Duodenal mucosa (tissue), 2 donors: ENCODE results near the gene TPSG1.

Experiments used
- H3K27ac ChIP-seq: one replicate; pipeline ENCODE4 v1.7.0; 2013; ENCODE audit warnings: low read depth, low read length
- H3K27me3 ChIP-seq, 2 donors: one replicate each; pipeline ENCODE4 v1.7.0; 2013; ENCODE audit warnings: low read length in 2 of 2, control low read depth in 1 of 2; ENCODE audit not compliant: insufficient read depth in 2 of 2, control insufficient read depth in 1 of 2
- H3K36me3 ChIP-seq, 2 donors: one replicate each; pipeline ENCODE4 v1.7.0; 2013; ENCODE audit warnings: low read length in 2 of 2, control low read depth in 1 of 2; ENCODE audit not compliant: insufficient read depth in 2 of 2, control insufficient read depth in 1 of 2
- H3K4me1 ChIP-seq, 2 donors: one replicate each; pipeline ENCODE4 v1.7.0; 2013; ENCODE audit warnings: low read length in 2 of 2, control low read depth in 1 of 2; ENCODE audit not compliant: insufficient read depth in 2 of 2, control insufficient read depth in 1 of 2
- H3K4me3 ChIP-seq, 2 donors: one replicate each; pipeline ENCODE4 v1.7.0; 2013; ENCODE audit warnings: low read length in 2 of 2, low read depth in 1 of 2
- H3K9ac ChIP-seq, 2 donors: one replicate each; pipeline ENCODE4 v1.7.0; 2013; ENCODE audit warnings: low read length in 2 of 2, low read depth in 1 of 2
- H3K9me3 ChIP-seq, 2 donors: one replicate each; pipeline ENCODE4 v1.7.0; 2013; ENCODE audit warnings: low read length in 2 of 2, control low read depth in 1 of 2; ENCODE audit not compliant: control insufficient read depth in 1 of 2

Gene TPSG1

DNA sequence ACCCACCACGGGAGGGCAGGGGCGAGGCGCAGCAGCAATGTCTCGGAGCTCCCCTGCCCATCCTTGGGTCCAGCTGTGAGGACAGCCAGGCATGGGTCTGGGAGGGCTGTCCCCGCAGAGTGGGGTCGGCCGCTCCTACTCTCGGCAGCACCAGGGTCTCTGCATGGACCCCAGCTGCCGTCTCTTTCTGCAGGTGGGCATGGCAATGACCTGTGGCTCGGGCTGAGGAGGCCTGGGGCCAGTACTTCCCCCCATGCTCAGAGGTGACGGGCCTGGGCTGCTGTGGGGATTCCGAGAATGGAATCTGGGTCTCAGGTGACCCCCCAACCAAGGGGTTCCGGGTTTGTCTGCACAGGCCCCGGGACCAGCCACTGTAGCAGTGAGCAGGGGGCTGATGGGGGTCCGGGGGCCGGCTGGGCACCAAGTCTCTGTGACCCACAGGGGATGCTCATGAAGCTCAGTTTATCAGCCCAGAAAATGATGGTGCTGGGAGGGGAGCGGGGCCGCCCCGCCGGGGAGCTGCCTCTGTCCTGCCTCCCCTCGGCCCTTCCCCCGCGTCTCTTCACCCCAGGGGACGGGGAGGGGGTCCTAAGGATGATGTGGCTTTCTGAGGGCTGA is 48.7 kb downstream of the TPSG1 start:
- no peaks in the 10 kb centered on the region for H3K4me1 ChIP-seq

DNA sequence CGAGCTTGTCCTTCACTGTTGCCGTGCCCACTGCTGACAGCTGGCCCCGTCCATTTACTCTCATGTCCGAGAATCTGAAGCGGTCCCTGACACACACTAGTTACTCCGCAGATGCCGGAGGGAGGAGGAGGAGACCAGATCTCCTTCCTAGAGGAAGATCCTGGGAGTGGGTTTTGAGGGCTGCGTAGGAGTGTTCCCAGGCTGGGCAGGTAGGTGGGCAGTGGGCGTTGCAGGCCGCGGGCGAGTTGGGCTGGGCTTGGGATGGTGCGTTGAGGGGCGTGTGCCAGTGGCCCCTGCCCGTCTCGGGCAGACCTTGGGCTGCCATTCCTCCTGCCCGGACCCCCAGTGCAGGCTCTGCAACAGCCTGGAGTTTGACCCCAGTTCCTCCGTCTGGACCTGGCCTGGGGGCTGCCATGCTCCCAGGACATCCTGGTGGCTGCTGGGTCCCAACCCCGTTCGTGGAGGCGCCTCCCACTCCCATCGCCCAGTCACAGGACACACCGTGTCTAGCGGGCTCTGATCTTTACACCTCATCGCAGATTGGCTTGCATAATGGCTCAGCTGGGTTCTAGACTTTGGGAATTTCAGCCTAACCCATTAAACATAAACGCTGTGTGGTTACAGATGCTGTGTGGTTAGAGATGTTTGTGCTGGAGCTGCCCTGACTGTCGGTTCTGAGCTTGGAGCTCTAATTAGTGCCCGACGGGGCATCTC is 49.3 kb downstream of the TPSG1 start:
- Histone ChIP-seq H3K36me3 (no peaks in the 10 kb centered on the region), H3K4me1 (no peaks in the 10 kb centered on the region)

More for the DNA sequence above, 48.7 kb downstream of the TPSG1 start:
- no peak overlapping the region for H3K4me3 ChIP-seq
- no peak overlapping the region for H3K27ac ChIP-seq
- no peaks in the 10 kb centered on the region for H3K9me3 ChIP-seq
- no peaks in the 10 kb centered on the region for H3K27me3 ChIP-seq
- no peaks in the 10 kb centered on the region for H3K36me3 ChIP-seq
- H3K9ac ChIP-seq, result no peak overlapping the region

DNA sequence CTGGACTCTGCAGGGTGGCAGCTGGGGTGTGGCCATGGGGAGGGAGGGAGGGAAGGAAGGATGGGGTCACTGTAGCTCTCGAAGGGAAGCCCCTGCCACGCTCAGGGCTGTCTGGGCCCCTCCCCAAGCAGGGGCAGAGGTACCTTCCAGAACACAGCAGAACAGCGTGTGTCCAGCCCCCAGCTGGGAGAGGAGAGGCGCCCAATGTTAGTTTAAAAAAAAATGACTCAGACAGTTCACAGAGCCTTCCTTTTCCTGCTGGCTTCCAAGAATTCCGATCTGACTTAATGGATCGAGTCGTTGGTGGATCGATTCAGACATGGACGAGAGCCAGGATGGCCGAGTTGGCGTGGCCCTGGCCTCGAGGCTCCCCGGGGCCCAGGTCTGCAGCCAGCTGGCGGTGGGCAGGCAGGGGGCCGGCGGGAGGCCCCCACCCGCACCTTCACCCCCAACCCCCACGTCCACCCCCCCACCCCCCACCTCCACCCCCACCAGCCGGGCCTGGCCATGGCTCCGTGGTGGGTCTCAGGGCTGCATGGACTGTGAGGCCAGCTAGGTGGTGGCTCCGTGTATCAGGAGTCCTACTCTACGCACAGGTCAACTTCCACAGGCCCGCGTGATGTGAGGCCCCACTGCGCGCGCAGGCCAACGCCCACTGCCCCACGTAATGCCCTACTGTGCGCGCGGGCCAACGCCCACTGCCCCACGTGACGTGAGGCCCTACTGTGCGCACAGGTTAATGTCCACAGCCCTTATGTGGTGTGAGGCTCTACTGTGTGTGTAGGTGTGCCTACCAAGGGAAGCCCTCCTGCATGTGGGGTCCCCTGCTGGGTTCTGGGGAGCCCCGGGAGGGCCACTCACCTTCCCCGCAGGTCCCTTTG is 50.4 kb downstream of the TPSG1 start:
- H3K36me3 ChIP-seq, result no peaks in the 10 kb centered on the region
- no peaks in the 10 kb centered on the region for H3K4me1 ChIP-seq
- H3K9ac ChIP-seq, result no peak overlapping the region
- no peaks in the 10 kb centered on the region for H3K27me3 ChIP-seq
- H3K4me3 ChIP-seq, result no peak overlapping the region
- H3K9me3 ChIP-seq, result no peaks in the 10 kb centered on the region
- no peak overlapping the region for H3K27ac ChIP-seq

More for the DNA sequence above, 49.3 kb downstream of the TPSG1 start:
- H3K9ac ChIP-seq, result no peak overlapping the region
- no peak overlapping the region for H3K4me3 ChIP-seq
- H3K27me3 ChIP-seq, result no peaks in the 10 kb centered on the region
- H3K27ac ChIP-seq, result no peak overlapping the region
- no peaks in the 10 kb centered on the region for H3K9me3 ChIP-seq

DNA sequence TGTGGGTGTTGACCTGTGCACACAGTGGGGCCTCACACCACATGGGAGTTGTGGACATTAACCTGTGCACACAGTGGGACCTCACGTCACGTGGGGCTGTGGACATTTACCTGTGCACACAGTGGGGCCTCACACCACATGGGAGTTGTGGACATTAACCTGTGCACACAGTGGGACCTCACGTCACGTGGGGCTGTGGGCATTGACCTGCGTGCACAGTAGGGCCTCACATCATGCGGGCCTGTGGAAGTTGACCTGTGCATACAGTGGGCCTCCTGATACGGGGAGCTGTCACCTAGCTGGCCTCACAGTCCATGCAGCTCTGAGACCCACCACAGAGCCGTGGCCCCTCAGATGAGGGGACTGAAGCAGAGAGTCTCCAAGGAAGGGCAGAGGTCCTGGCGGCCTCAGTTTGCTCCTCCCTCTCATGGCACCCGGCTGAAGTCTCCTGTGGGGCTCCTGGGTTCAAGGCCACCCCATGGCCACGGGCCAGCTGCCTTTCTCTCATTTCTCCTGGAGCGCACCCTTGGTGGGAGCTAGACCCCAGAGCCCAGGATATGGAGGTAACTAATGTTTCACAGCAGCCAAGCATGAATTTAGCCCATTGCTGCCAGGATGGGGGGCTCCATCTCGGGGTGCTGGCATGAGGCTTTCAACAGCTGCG is 51.1 kb downstream of the TPSG1 start:
- H3K9me3 ChIP-seq, result no peaks in the 10 kb centered on the region
- H3K36me3 ChIP-seq, result no peaks in the 10 kb centered on the region
- no peak overlapping the region for H3K27ac ChIP-seq
- H3K27me3 ChIP-seq, result no peaks in the 10 kb centered on the region
- H3K9ac ChIP-seq, result no peak overlapping the region
- H3K4me1 ChIP-seq, result no peaks in the 10 kb centered on the region
- no peak overlapping the region for H3K4me3 ChIP-seq

DNA sequence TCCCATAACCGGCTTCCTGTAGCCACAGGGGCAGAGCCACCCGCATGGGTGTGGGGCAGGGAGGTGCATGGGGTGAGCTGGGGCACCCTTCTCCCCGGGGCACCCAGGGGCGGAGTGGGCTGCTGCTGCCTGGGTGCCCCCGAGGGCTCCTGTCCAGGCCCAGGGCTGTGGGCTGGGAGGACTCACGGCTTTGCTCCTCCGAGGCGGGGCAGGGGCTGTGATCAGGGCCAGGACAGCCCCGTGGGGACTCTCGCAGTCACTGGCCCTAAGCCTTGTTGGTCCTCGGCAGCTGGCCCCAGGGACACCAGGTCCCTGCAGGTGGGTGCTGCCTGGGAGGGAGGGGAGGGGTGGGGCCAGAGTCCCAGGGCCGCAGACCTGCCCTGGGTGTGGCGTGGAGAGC is 52.4 kb downstream of the TPSG1 start:
- no peaks in the 10 kb centered on the region for H3K27me3 ChIP-seq
- no peak overlapping the region for H3K27ac ChIP-seq
- no peak overlapping the region for H3K9ac ChIP-seq
- no peaks in the 10 kb centered on the region for H3K9me3 ChIP-seq
- H3K4me3 ChIP-seq, result no peak overlapping the region
- no peaks in the 10 kb centered on the region for H3K36me3 ChIP-seq
- peaks cover 0 to 1% of the 10 kb centered on the region in 2 donors for H3K4me1 ChIP-seq

DNA sequence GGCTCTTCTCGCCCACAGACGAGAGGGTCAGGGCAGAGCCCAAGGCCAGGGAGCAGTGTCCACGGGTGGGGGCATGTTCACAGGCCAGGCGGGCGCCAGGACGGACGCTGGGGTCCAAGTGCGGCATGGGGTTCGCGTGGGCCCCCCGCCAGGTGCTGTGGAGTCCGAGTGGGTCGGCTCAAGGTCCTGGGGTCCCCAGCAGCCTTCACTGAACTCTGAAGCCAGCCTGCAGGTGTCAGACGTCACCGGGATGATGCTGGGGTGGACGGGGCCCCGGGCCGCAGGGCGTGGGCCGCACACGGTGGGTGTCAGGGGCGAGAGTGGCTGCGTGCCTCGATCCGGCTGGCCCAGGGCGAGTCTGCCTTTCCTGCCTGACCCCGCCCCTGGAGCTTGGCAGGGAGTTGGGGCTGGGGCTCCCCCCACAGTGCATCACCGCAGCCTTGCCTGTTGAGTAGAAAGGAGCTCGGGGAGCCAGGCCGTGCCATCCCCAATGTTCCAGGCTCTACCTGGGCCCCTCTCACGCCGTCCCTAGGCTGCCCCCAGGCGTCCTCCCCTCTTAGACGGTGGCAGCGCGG is 53.1 kb downstream of the TPSG1 start:
- peaks cover 0 to 4% of the 10 kb centered on the region in 2 donors for H3K4me1 ChIP-seq
- no peaks in the 10 kb centered on the region for H3K36me3 ChIP-seq
- H3K4me3 ChIP-seq, result no peak overlapping the region
- H3K27me3 ChIP-seq, result no peaks in the 10 kb centered on the region
- no peaks in the 10 kb centered on the region for H3K9me3 ChIP-seq
- no peak overlapping the region for H3K27ac ChIP-seq
- no peak overlapping the region for H3K9ac ChIP-seq
